Measurements from ENCODE around the gene RSPH1.

Gene RSPH1

DNA sequence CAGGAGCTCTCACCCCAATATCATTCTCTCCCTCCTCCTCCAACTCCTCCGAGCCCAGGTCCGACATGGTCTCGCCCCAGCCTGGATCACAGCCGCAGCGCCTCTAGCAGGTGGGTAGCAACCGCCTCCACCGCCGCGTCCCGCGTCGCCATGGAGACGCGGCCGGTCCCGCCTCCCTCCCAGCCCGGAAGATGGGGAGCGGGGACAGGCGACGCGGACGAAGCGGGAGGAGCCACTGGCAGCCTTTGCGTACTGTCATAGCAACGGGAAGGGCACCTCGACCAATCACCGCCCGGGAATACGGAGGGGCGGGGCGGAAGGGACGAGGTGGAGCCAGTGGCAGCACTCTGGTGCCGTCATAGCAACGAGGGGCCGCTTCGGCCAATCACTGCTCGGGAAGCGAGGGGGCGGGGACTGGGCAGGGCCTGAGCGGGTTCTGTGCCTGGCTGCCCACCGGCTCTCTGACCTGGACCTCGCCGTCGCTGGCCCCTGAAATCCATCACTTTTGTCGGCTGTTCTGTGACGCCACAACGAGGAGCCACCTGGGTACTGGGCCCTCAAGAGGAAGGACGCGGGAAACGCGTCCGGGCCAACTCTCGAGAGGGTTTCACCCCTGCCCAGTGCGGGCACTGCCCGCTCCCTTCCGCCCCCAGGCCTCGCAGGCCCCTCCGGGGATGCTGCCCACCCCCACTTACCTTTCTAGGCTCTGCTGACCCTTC, at the start of gene RSPH1:
Gene RSPH1, minus strand, starts transcription at position 105 of the 719 bp plus-strand sequence. Its CDS starts 38 bp downstream, at position 67.
- DNase-seq (ENCODE audit: low read depth): peak; percentile 8

DNA sequence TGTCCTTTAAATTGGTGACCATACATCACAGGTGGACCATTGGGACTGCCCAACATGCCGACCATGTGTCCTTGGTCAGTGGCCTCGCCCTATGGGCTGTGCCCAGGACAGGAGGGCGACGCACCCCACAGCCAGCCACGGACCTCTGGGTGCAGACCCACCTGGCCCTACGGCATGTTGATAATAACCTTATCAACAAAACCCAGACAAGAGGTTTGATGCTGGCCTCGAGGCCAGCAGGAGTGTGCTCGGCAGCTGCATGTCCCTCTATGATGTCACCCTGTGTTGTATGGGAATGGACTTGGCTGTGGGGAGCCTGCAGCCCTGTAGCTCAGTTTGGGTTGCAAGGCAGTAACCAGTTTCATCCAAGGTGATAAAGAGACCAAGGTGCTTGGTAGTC, 49.7 kb upstream of the RSPH1 start:
- DNase-seq (ENCODE audit: low read depth): no peak

- no peak for DNase-seq (ENCODE audit: low read depth)
These were observed 49.3 kb upstream of the RSPH1 start for GRCh38 chr21:42545317-42545716.

DNA sequence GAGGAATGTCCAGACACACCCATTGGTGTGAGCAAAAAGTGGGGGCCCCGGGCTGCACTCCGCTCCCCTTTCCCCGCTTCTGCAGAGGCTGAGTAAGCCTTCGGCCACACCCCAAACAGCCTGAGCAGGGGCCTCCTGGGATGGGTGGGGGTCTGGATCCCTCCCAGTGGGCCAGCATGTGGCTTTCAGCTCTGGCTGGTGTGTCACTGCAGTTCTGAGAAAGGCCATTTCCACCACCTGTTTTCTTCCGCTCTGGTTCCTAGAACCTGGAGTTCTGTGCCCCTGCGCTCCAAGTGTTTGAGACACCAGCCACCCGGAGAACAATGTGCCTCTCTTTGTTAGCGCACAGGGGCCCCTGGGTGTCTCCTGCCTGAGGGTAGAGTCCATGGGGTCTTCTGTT, 48.5 kb upstream of the RSPH1 start:
- DNase-seq (ENCODE audit: low read depth): no peak

DNA sequence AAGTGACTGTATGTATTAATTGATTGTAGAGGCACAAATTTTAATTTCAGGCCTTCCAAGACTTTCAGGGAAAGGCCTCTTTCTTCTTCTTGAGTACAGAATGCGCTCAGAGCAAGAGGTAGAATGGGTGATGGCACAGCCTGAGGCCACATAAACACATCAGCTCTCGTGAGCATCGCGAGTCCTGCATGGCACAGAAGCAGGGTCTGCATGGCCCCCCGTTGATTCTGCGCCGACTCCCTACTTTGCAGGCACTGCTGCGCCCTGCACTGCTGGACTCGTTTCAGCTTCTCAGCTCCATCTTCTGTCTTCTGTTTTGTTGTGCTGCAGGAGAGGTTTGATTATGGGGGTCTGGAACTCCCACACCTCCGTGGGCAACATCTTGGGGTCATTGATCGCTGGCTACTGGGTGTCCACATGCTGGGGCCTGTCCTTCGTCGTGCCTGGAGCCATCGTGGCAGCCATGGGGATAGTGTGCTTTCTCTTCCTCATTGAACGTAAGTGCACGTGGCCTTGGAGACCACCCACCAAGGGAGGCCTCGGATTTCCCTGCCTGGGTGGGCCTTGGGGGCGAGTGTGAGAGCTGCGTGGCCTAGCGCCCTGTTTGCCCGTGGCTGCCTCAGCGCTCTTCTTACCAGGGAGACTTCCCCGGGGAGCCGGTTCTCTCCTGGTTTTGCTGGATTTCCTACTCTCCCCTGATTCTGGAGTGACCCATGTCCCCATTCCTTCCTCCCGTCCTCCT, 47.3 kb upstream of the RSPH1 start:
- no peak for DNase-seq (ENCODE audit: low read depth)

GRCh38 chr21:42542596-42542995, 46.6 kb upstream of the RSPH1 start:
- DNase-seq (ENCODE audit: low read depth): no peak

DNA sequence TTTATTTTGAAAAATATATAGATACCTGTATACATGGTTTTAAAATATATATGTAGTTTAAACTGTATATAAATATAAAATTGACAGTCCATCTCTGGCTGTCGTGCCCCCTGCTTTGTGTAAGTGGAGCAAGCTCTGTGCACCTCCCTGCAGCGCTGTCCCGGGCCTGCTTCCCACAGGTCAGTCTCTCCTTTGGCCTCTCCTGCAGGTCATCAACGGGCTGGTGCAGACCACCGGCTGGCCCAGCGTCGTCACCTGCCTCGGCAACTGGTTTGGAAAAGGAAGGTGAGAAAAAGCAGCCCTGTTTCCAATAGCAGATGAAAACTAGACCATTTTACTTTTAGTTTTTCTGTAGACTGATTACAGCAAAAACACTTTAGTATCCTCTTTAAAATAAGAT, 46.2 kb upstream of the RSPH1 start:
- no peak for DNase-seq (ENCODE audit: low read depth)

GRCh38 chr21:42541618-42542017, 45.6 kb upstream of the RSPH1 start:
- DNase-seq (ENCODE audit: low read depth): no peak

- no peak for DNase-seq (ENCODE audit: low read depth)
These were observed 45.1 kb upstream of the RSPH1 start for GRCh38 chr21:42541174-42541573.

GRCh38 chr21:42540396-42540795, 44.4 kb upstream of the RSPH1 start:
- DNase-seq (ENCODE audit: low read depth): no peak

GRCh38 chr21:42539931-42540343, 43.9 kb upstream of the RSPH1 start:
- DNase-seq (ENCODE audit: low read depth): no peak

GRCh38 chr21:42539342-42539741, 43.3 kb upstream of the RSPH1 start:
- DNase-seq (ENCODE audit: low read depth): no peak

- no peak for DNase-seq (ENCODE audit: low read depth)
These were observed 42.7 kb upstream of the RSPH1 start for GRCh38 chr21:42538479-42539275.

- no peak for DNase-seq (ENCODE audit: low read depth)
These were observed 41.2 kb upstream of the RSPH1 start for GRCh38 chr21:42537106-42537742.

- DNase-seq (ENCODE audit: low read depth): no peak
These were observed 40.6 kb upstream of the RSPH1 start for GRCh38 chr21:42536601-42537000.

GRCh38 chr21:42535602-42536171, 39.7 kb upstream of the RSPH1 start:
- no peak for DNase-seq (ENCODE audit: low read depth)

- no peak for DNase-seq (ENCODE audit: low read depth)
These were observed 38.7 kb upstream of the RSPH1 start for GRCh38 chr21:42534421-42535378.

GRCh38 chr21:42533963-42534355, 37.9 kb upstream of the RSPH1 start:
- DNase-seq (ENCODE audit: low read depth): no peak

- no peak for DNase-seq (ENCODE audit: low read depth)
These were observed 37.4 kb upstream of the RSPH1 start for GRCh38 chr21:42533306-42533962.
